Stomach (tissue), 4 donors: Measurements from ENCODE around the gene TPTE2.

Experiments
- CTCF ChIP-seq, 7 experiments: fragments of 450-650 bp in 4 of 7; fragments of 200-600 bp in 3 of 7; sonication (generic) in 3 of 7; IDR thresholded peaks; one replicate each; pipeline ENCODE4 v1.5.1; 2016 to 2019; ENCODE audit warnings: antibody characterized with exemption in 7 of 7, control low read depth in 2 of 7, mild to moderate bottlenecking in 1 of 7
- EP300 ChIP-seq: sonication (generic); formaldehyde crosslinking; IDR thresholded peaks from one replicate; pipeline ENCODE4 v1.6.1; 2017; ENCODE audit warnings: antibody characterized with exemption
- POLR2A ChIP-seq, 4 donors: fragments of 450-650 bp; IDR thresholded peaks; one replicate each; pipeline ENCODE4 v1.6.1; 2016; ENCODE audit warnings: antibody characterized with exemption in 4 of 4, control low read depth in 2 of 4, mild to moderate bottlenecking in 1 of 4, moderate library complexity in 1 of 4
- POLR2AphosphoS5 ChIP-seq, 3 donors: sonication (generic); formaldehyde crosslinking; IDR thresholded peaks; one replicate each; pipeline ENCODE4 v1.6.1; 2016; ENCODE audit warnings: antibody characterized with exemption in 3 of 3

GRCh38 chr13:19606152-19606551, 44.8 kb upstream of the TPTE2 start:
- TF ChIP-seq CTCF (IDR thresholded peaks at IDR 0.05) = no peak
- no peak for TF ChIP-seq POLR2A (IDR thresholded peaks at IDR 0.05)
- TF ChIP-seq POLR2AphosphoS5 (IDR thresholded peaks at IDR 0.05) = no peak
- no peak for TF ChIP-seq EP300
